ENCODE results near the gene DAW1. TPM values are rescaled to one million over a fixed set of nuclear protein-coding genes. Genes with fewer than 3 reads are reported as not detected.

Gene DAW1
- total and polyA plus RNA-seq, 10 of the 15 experiments (the other 5 are each of a cell fraction or from before 2014, with no cell fraction given): 0.04 TPM; not detected in 9

DNA sequence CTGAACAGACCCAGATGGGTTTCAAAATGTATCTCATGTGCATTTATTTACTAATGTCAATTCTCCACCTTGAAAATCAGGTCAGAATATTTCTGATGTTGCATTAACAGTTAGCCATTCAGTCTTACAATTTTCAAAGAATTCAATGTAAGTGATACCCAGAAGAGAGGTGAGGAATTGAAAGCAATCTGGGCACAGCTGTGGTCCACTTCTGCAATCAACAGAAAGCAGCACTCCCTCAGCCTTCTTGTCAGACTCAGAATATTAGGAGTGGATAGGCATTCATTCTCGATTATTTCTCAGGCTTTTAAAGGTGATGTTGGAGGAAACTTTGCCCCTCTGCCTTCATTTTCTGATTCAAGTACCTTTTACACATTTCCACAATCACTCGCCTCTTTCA lies 42.1 kb upstream of the DAW1 start:
- no TSS peak for BruUV-seq (replicated peaks)
- peak; percentile 74 for FAIRE-seq

DNA sequence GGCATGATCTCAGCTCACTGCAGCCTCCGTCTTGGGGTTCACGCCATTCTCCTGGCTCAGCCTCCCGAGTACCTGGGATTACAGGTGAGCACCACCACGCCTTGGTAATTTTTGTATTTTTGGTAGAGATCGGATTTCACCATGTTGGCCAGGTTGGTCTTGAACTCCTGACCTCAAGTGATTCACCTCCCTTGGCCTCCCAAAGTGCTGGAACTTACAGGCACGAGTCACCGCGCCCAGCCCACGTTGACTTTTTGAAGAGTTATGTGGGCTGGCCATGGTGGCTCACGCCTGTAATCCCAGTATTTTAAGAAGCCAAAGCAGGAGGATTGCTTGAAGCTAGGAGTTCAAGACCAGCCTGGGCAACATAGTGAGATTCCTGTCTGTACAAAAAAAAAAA lies 37.0 kb upstream of the DAW1 start:
- Histone ChIP-seq H4K20me1 (ENCODE audit: control insufficient read depth, insufficient read depth) (no peaks in the 10 kb centered on the region), H3K27ac (ENCODE audit: control insufficient read depth, insufficient read depth) (no peak overlapping the region), H3K4me3 (no peak overlapping the region), H3K36me3 (ENCODE audit: control insufficient read depth in 2 of 2, insufficient read depth in 2 of 2, low read length in 1 of 2) (no peaks in the 10 kb centered on the region), H2AFZ (ENCODE audit: control insufficient read depth, low read depth, low read length) (no peak overlapping the region), H3K27me3 (replicated peaks in 1 of 2; ENCODE audit: control insufficient read depth in 2 of 2, insufficient read depth in 2 of 2, low read length in 1 of 2) (no peaks in the 10 kb centered on the region), H3K79me2 (ENCODE audit: control insufficient read depth, insufficient read depth, low read length) (no peaks in the 10 kb centered on the region), H3K9ac (ENCODE audit: control insufficient read depth, insufficient read depth, low read length) (no peak overlapping the region), H3K9me3 (replicated peaks; ENCODE audit: control insufficient read depth, insufficient read depth, low read length) (no peaks in the 10 kb centered on the region; the same call in 2 of the 3 replicates), H3K4me1 (ENCODE audit: control insufficient read depth, insufficient read depth, low read length) (no peaks in the 10 kb centered on the region), H3K4me2 (ENCODE audit: control insufficient read depth, insufficient read depth) (no peak overlapping the region)
- DNase-seq (ENCODE audit: low read depth, low spot score): no peak
- in situ Hi-C loops (cut with MboI) (no loop called here), intact Hi-C loops (cut with micrococcal nuclease; ENCODE audit: unreplicated experiment) (no loop called here)
- 80% methylated on average over 10 of the region's 10 CpGs for WGBS (ENCODE audit: insufficient coverage, insufficient replicate concordance, low lambda C conversion rate, missing lambda C conversion rate)
- BruUV-seq (replicated peaks): no TSS peak
- FAIRE-seq: no peak
- TF ChIP-seq GATAD2B (conservative IDR thresholded peaks at IDR 0.05; ENCODE audit: low read depth): no peak
- ChIA-PET SMC1A (ENCODE audit: uncharacterized antibody, unreplicated experiment) (interaction anchor here (1.6 kb wide), 1 partner anchor 12 kb away, joined by 4 read pairs; no protein-coding TSS in a partner anchor), CTCF (interaction anchor here (0.6 to 2.0 kb wide), 4 partner anchors 11 to 1008 kb away, joined by 3 to 10 read pairs (median 4); no protein-coding TSS in a partner anchor), POLR2A (no interaction called here), RAD21 (ENCODE audit: unreplicated experiment) (no interaction called here)
- ATAC-seq: no peak

More for the DNA sequence above, 42.1 kb upstream of the DAW1 start:
- no peaks in the 10 kb centered on the region for H3K4me1 ChIP-seq (ENCODE audit: control insufficient read depth, insufficient read depth, low read length)
- H3K79me2 ChIP-seq (ENCODE audit: control insufficient read depth, insufficient read depth, low read length): no peaks in the 10 kb centered on the region
- no peaks in the 10 kb centered on the region for H4K20me1 ChIP-seq (ENCODE audit: control insufficient read depth, insufficient read depth)
- ChIA-PET SMC1A (ENCODE audit: uncharacterized antibody, unreplicated experiment) (interaction anchor here (1.0 to 2.0 kb wide), 7 partner anchors 8 to 46 kb away, joined by 3 to 5 read pairs (median 3); no protein-coding TSS in a partner anchor), RAD21 (ENCODE audit: unreplicated experiment) (interaction anchor here (0.7 kb wide), 1 partner anchor 1177 kb away, joined by 3 read pairs; no protein-coding TSS in a partner anchor), CTCF (interaction anchor here (1.4 to 3.5 kb wide), 2 partner anchors 13 to 32 kb away, joined by 5 to 18 read pairs; no protein-coding TSS in a partner anchor), POLR2A (interaction anchor here (1.1 kb wide), 1 partner anchor 14 kb away, joined by 4 read pairs; no protein-coding TSS in a partner anchor)
- TF ChIP-seq ZNF24 (IDR thresholded peaks at IDR 0.05) (no peak), RAD51 (IDR thresholded peaks at IDR 0.05) (no peak), IRF4 (IDR thresholded peaks at IDR 0.05; ENCODE audit: low read depth, low read length) (0 out of 2 replicates have a peak, but pooled peaks have one; percentile 28), SPI1 (IDR thresholded peaks at IDR 0.05; ENCODE audit: borderline replicate concordance, insufficient read depth, low read depth, low read length) (peak; percentile 86), BRCA1 (IDR thresholded peaks at IDR 0.05; ENCODE audit: low read depth, low read length) (no peak), DPF2 (IDR thresholded peaks at IDR 0.05) (peak; percentile 48; the same call in 1 of the 2 replicates)
- TF ChIP-seq, protein P1, sequence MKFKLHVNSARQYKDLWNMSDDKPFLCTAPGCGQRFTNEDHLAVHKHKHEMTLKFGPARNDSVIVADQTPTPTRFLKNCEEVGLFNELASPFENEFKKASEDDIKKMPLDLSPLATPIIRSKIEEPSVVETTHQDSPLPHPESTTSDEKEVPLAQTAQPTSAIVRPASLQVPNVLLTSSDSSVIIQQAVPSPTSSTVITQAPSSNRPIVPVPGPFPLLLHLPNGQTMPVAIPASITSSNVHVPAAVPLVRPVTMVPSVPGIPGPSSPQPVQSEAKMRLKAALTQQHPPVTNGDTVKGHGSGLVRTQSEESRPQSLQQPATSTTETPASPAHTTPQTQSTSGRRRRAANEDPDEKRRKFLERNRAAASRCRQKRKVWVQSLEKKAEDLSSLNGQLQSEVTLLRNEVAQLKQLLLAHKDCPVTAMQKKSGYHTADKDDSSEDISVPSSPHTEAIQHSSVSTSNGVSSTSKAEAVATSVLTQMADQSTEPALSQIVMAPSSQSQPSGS (IDR thresholded peaks at IDR 0.05; ENCODE audit: low read length): no peak
- no peaks in the 10 kb centered on the region for H3K36me3 ChIP-seq (ENCODE audit: control insufficient read depth in 2 of 2, insufficient read depth in 2 of 2, low read length in 1 of 2)
- in situ Hi-C loops (cut with MboI): no loop called here
- no peak overlapping the region for H2AFZ ChIP-seq (ENCODE audit: control insufficient read depth, low read depth, low read length)
- DNase-seq (ENCODE audit: low read depth, low spot score): no peak
- H3K4me3 ChIP-seq: no peak overlapping the region
- H3K27me3 ChIP-seq (replicated peaks in 1 of 2; ENCODE audit: control insufficient read depth in 2 of 2, insufficient read depth in 2 of 2, low read length in 1 of 2): no peaks in the 10 kb centered on the region
- WGBS (ENCODE audit: insufficient coverage, insufficient replicate concordance, low lambda C conversion rate, missing lambda C conversion rate): 46% methylated on average over 2 of the region's 2 CpGs
- H3K9ac ChIP-seq (ENCODE audit: control insufficient read depth, insufficient read depth, low read length): no peak overlapping the region
- intact Hi-C loops (cut with micrococcal nuclease; ENCODE audit: unreplicated experiment): no loop called here
- no peak overlapping the region for H3K4me2 ChIP-seq (ENCODE audit: control insufficient read depth, insufficient read depth)
- H3K27ac ChIP-seq (ENCODE audit: control insufficient read depth, insufficient read depth): no peak overlapping the region
- no peaks in the 10 kb centered on the region for H3K9me3 ChIP-seq (replicated peaks; ENCODE audit: control insufficient read depth, insufficient read depth, low read length)
- peak; percentile 91 for ATAC-seq

All from GM12878 (cell line).